Measurements from ENCODE around the gene MCF2. TPM values are rescaled to one million over a fixed set of nuclear protein-coding genes. Genes with fewer than 3 reads are reported as not detected.

The MCF2 gene, protein sequence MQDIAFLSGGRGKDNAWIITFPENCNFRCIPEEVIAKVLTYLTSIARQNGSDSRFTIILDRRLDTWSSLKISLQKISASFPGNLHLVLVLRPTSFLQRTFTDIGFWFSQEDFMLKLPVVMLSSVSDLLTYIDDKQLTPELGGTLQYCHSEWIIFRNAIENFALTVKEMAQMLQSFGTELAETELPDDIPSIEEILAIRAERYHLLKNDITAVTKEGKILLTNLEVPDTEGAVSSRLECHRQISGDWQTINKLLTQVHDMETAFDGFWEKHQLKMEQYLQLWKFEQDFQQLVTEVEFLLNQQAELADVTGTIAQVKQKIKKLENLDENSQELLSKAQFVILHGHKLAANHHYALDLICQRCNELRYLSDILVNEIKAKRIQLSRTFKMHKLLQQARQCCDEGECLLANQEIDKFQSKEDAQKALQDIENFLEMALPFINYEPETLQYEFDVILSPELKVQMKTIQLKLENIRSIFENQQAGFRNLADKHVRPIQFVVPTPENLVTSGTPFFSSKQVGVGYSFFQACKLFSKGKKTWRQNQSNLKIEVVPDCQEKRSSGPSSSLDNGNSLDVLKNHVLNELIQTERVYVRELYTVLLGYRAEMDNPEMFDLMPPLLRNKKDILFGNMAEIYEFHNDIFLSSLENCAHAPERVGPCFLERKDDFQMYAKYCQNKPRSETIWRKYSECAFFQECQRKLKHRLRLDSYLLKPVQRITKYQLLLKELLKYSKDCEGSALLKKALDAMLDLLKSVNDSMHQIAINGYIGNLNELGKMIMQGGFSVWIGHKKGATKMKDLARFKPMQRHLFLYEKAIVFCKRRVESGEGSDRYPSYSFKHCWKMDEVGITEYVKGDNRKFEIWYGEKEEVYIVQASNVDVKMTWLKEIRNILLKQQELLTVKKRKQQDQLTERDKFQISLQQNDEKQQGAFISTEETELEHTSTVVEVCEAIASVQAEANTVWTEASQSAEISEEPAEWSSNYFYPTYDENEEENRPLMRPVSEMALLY
- 0.31 TPM in 1 of 2 replicates, not detected in the other for total RNA-seq
- long read RNA-seq, result 0 reads

- H3K4me3 Mint-ChIP-seq (ENCODE audit: low read depth), result no peak within 1 kb of the TSS
- no peaks in the 10 kb centered on the region for H3K4me1 Mint-ChIP-seq (ENCODE audit: low read depth)
- no peaks in the 10 kb centered on the region for H3K36me3 Mint-ChIP-seq (ENCODE audit: insufficient read depth)
- no peaks in the 10 kb centered on the region for H3K27me3 Mint-ChIP-seq
- H3K9me3 Mint-ChIP-seq (ENCODE audit: low read depth), result peaks cover 14% of the 10 kb centered on the region
- DNase-seq (ENCODE audit: low spot score, unreplicated experiment), result no peak
- TF ChIP-seq CTCF (IDR thresholded peaks at IDR 0.05; ENCODE audit: unreplicated experiment), result no peak
- H3K27ac Mint-ChIP-seq, result no peak within 1 kb of the TSS
These were observed at the start of gene MCF2 for GRCh38 chrX:139708067-139708466. Gene MCF2 (minus strand): TSS chrX:139708167. CDS start chrX:139651744, 56,423 bp downstream.

GRCh38 chrX:139751053-139751452 lies 43.1 kb upstream of the MCF2 start:
- H3K4me1 Mint-ChIP-seq (ENCODE audit: low read depth), result no peaks in the 10 kb centered on the region
- no peak for DNase-seq (ENCODE audit: low spot score, unreplicated experiment)
- H3K36me3 Mint-ChIP-seq (ENCODE audit: insufficient read depth), result peaks cover 33% of the 10 kb centered on the region
- H3K4me3 Mint-ChIP-seq (ENCODE audit: low read depth), result no peak overlapping the region
- no peak for TF ChIP-seq CTCF (IDR thresholded peaks at IDR 0.05; ENCODE audit: unreplicated experiment)
- no peak overlapping the region for H3K27ac Mint-ChIP-seq
- H3K9me3 Mint-ChIP-seq (ENCODE audit: low read depth), result peaks cover 28% of the 10 kb centered on the region
- no peaks in the 10 kb centered on the region for H3K27me3 Mint-ChIP-seq

GRCh38 chrX:139750390-139750789 lies 42.4 kb upstream of the MCF2 start:
- DNase-seq (ENCODE audit: low spot score, unreplicated experiment), result no peak
- Mint-ChIP-seq H3K36me3 (ENCODE audit: insufficient read depth) (peaks cover 26% of the 10 kb centered on the region), H3K27ac (no peak overlapping the region), H3K4me3 (ENCODE audit: low read depth) (no peak overlapping the region), H3K9me3 (ENCODE audit: low read depth) (peaks cover 21% of the 10 kb centered on the region), H3K4me1 (ENCODE audit: low read depth) (no peaks in the 10 kb centered on the region), H3K27me3 (no peaks in the 10 kb centered on the region)
- TF ChIP-seq CTCF (IDR thresholded peaks at IDR 0.05; ENCODE audit: unreplicated experiment), result no peak

GRCh38 chrX:139739138-139739537 lies 31.2 kb upstream of the MCF2 start:
- no peaks in the 10 kb centered on the region for H3K9me3 Mint-ChIP-seq (ENCODE audit: low read depth)
- H3K27me3 Mint-ChIP-seq, result no peaks in the 10 kb centered on the region
- H3K36me3 Mint-ChIP-seq (ENCODE audit: insufficient read depth), result peaks cover 7% of the 10 kb centered on the region
- DNase-seq (ENCODE audit: low spot score, unreplicated experiment), result no peak
- H3K4me1 Mint-ChIP-seq (ENCODE audit: low read depth), result no peaks in the 10 kb centered on the region
- H3K4me3 Mint-ChIP-seq (ENCODE audit: low read depth), result no peak overlapping the region
- no peak overlapping the region for H3K27ac Mint-ChIP-seq
- no peak for TF ChIP-seq CTCF (IDR thresholded peaks at IDR 0.05; ENCODE audit: unreplicated experiment)

DNA sequence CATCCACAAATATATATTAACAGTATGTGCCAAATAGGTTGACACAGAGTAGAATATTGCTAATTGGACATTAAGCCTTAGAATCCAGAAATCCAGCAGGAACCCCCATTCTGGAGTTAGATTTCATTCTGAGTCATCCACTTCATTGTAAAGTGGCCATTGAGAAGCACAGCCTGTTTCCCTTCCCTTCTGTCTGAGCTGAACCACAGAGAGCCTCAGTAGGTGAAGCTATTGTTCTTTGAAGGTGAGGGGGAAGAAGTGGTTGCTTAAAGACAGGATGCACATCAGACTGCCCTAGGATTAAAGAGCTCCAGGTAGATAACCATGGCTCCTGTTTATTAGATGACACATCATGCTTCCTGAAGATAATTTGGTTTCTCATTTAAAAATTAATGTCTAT lies 30.6 kb upstream of the MCF2 start:
- no peak overlapping the region for H3K4me3 Mint-ChIP-seq (ENCODE audit: low read depth)
- TF ChIP-seq CTCF (IDR thresholded peaks at IDR 0.05; ENCODE audit: unreplicated experiment), result no peak

More for the DNA sequence above, 30.6 kb upstream of the MCF2 start:
- Mint-ChIP-seq H3K27ac (no peak overlapping the region), H3K36me3 (ENCODE audit: insufficient read depth) (peaks cover 7% of the 10 kb centered on the region), H3K27me3 (no peaks in the 10 kb centered on the region), H3K4me1 (ENCODE audit: low read depth) (no peaks in the 10 kb centered on the region), H3K9me3 (ENCODE audit: low read depth) (no peaks in the 10 kb centered on the region)
- DNase-seq (ENCODE audit: low spot score, unreplicated experiment), result no peak
